ENCODE data around the gene ASAH2. TPM values are rescaled to one million over a fixed set of nuclear protein-coding genes. Genes with fewer than 3 reads are reported as not detected.
"Not testable (repeated sequence)": the region's sequence is repeated elsewhere in the genome, so short reads cannot be mapped to it uniquely, and the experiment has no call there.

ASAH2 gene
- total RNA-seq, 1 donor from 2014 or later = 5.1 TPM

- no peak overlapping the region for H3K27ac Mint-ChIP-seq
Observed at GRCh38 chr10:50248598-50248997, 2.7 kb downstream of the ASAH2 start.

GRCh38 chr10:50248062-50248461 lies 3.3 kb downstream of the ASAH2 start:
- no peaks in the 10 kb centered on the region for H3K9me3 Mint-ChIP-seq
- no peak overlapping the region for H3K4me3 Mint-ChIP-seq
- no peak for DNase-seq (ENCODE audit: extremely low spot score, unreplicated experiment)
- H3K27ac Mint-ChIP-seq = no peak overlapping the region
- TF ChIP-seq CTCF (conservative IDR thresholded peaks at IDR 0.05) = no peak
- no peaks in the 10 kb centered on the region for H3K4me1 Mint-ChIP-seq (ENCODE audit: unreplicated experiment)
- peaks cover 25% of the 10 kb centered on the region for H3K27me3 Mint-ChIP-seq
- H3K36me3 Mint-ChIP-seq = no peaks in the 10 kb centered on the region

More at GRCh38 chr10:50248598-50248997, 2.7 kb downstream of the ASAH2 start:
- Mint-ChIP-seq H3K27me3 (peaks cover 25% of the 10 kb centered on the region), H3K36me3 (no peaks in the 10 kb centered on the region), H3K4me1 (ENCODE audit: unreplicated experiment) (no peaks in the 10 kb centered on the region), H3K4me3 (no peak overlapping the region), H3K9me3 (no peaks in the 10 kb centered on the region)
- no peak for DNase-seq (ENCODE audit: extremely low spot score, unreplicated experiment)
- no peak for TF ChIP-seq CTCF (conservative IDR thresholded peaks at IDR 0.05)

- H3K9me3 Mint-ChIP-seq = no peaks in the 10 kb centered on the region
- H3K36me3 Mint-ChIP-seq = no peaks in the 10 kb centered on the region
- no peak overlapping the region for H3K27ac Mint-ChIP-seq
- no peak for TF ChIP-seq CTCF (conservative IDR thresholded peaks at IDR 0.05)
- H3K27me3 Mint-ChIP-seq = peaks cover 32% of the 10 kb centered on the region
- no peak overlapping the region for H3K4me3 Mint-ChIP-seq
- DNase-seq (ENCODE audit: extremely low spot score, unreplicated experiment) = no peak
- H3K4me1 Mint-ChIP-seq (ENCODE audit: unreplicated experiment) = no peaks in the 10 kb centered on the region
Observed at GRCh38 chr10:50244201-50244600, 7.1 kb downstream of the ASAH2 start.

- no peak for DNase-seq (ENCODE audit: extremely low spot score, unreplicated experiment)
- no peaks in the 10 kb centered on the region for H3K36me3 Mint-ChIP-seq
- no peaks in the 10 kb centered on the region for H3K9me3 Mint-ChIP-seq
- H3K27me3 Mint-ChIP-seq = peaks cover 32% of the 10 kb centered on the region
- no peak for TF ChIP-seq CTCF (conservative IDR thresholded peaks at IDR 0.05)
- no peak overlapping the region for H3K4me3 Mint-ChIP-seq
- no peaks in the 10 kb centered on the region for H3K4me1 Mint-ChIP-seq (ENCODE audit: unreplicated experiment)
- H3K27ac Mint-ChIP-seq = no peak overlapping the region
Observed at GRCh38 chr10:50242777-50243176, 8.5 kb downstream of the ASAH2 start.

GRCh38 chr10:50241478-50241877 lies 9.8 kb downstream of the ASAH2 start:
- not testable (repeated sequence) for H3K9me3 Mint-ChIP-seq; H3K36me3 Mint-ChIP-seq; DNase-seq (ENCODE audit: extremely low spot score, unreplicated experiment); H3K4me3 Mint-ChIP-seq; H3K27ac Mint-ChIP-seq; H3K4me1 Mint-ChIP-seq (ENCODE audit: unreplicated experiment)
- peaks cover 32% of the 10 kb centered on the region for H3K27me3 Mint-ChIP-seq

GRCh38 chr10:50234486-50234885 lies 16.8 kb downstream of the ASAH2 start:
- no peaks in the 10 kb centered on the region for H3K9me3 Mint-ChIP-seq
- no peak overlapping the region for H3K27ac Mint-ChIP-seq
- no peaks in the 10 kb centered on the region for H3K4me1 Mint-ChIP-seq (ENCODE audit: unreplicated experiment)
- peak overlapping the region; percentile 12 for H3K4me3 Mint-ChIP-seq
- H3K36me3 Mint-ChIP-seq = no peaks in the 10 kb centered on the region
- no peak for DNase-seq (ENCODE audit: extremely low spot score, unreplicated experiment)
- no peak for TF ChIP-seq CTCF (conservative IDR thresholded peaks at IDR 0.05)
- peaks cover 25% of the 10 kb centered on the region for H3K27me3 Mint-ChIP-seq

Measured in type B pancreatic cell (in vitro differentiated cells).